Endothelial cell of umbilical vein (primary cell): ENCODE data around the gene SNX10. TPM values are rescaled to one million over a fixed set of nuclear protein-coding genes. Genes with fewer than 3 reads are reported as not detected.
A peak's percentile ranks its signal among the peaks of the same experiment; 100 is the strongest.

Experiments used
- BruUV-seq: library from RNA; stranded (reverse); fragments of 400-500 nt; replicated peaks from 2 replicates; lab custom pipeline; 2021; lab: Mats Ljungman, UMichigan
- CTCF ChIA-PET: fragments of 300-600, 350-600 bp; sonication (Branson Sonifier 250); formaldehyde crosslinking; loops from one replicate; lab custom pipeline; 2021; ENCODE audit warnings: antibody characterized with exemption, inconsistent platforms; lab: Charles Lee
- POLR2A ChIA-PET: fragments of 300-600, 350-600 bp; sonication (Branson Sonifier 250); formaldehyde crosslinking; loops from one replicate; lab custom pipeline; 2021; ENCODE audit warnings: antibody characterized with exemption, inconsistent platforms; lab: Charles Lee
- DNase-seq: peaks from one replicate; pipeline ENCODE4 v3.0.0-alpha.2; 2011; ENCODE audit warnings: low read depth, low spot score
- FAIRE-seq: peaks from 2 replicates; lab custom pipeline; 2011; peaks lifted over from hg19 to GRCh38; lab: Jason Lieb, UNC
- H2AFZ ChIP-seq: 2 replicates; pipeline ENCODE4 v1.6.0; 2012; ENCODE audit warnings: low read depth, low read length, control low read depth, inconsistent platforms
- H3K27ac ChIP-seq: 2 replicates; pipeline ENCODE4 v1.5.1; 2011; ENCODE audit warnings: low read depth, mild to moderate bottlenecking, control low read depth, low read length, moderate library complexity; ENCODE audit not compliant: insufficient read depth
- H3K27me3 ChIP-seq, 2 experiments: 2 replicates each; pipeline versions ENCODE4 v1.6.0 to v1.6.1; 2011; ENCODE audit warnings: low read length in 2 of 2, mixed read lengths in 1 of 2; ENCODE audit not compliant: control insufficient read depth in 2 of 2, insufficient read depth in 2 of 2
- H3K36me3 ChIP-seq, 2 experiments: 2 replicates in 1 of 2; 3 replicates in 1 of 2; pipeline ENCODE4 v1.5.1; 2011; ENCODE audit warnings: low read length in 2 of 2, mild to moderate bottlenecking in 1 of 2, moderate library complexity in 1 of 2; ENCODE audit not compliant: control insufficient read depth in 2 of 2, insufficient read depth in 2 of 2; ENCODE audit errors: extremely low read depth in 1 of 2
- H3K4me1 ChIP-seq: 3 replicates; pipeline ENCODE4 v1.5.1; 2011; ENCODE audit warnings: mild to moderate bottlenecking, low read length; ENCODE audit not compliant: control insufficient read depth, insufficient read depth; ENCODE audit errors: extremely low read depth
- H3K4me2 ChIP-seq: 2 replicates; pipeline ENCODE4 v1.6.1; 2011; ENCODE audit warnings: low read length, control low read depth, mixed read lengths; ENCODE audit not compliant: insufficient read depth
- H3K4me3 ChIP-seq, 3 experiments: fragments of 200-600 bp in 1 of 3; sonication (generic), shearing (Covaris generic) in 1 of 3; replicated peaks in 1 of 3; 2 replicates each; pipeline ENCODE4 v1.5.1; 2011 to 2016; ENCODE audit warnings: control low read depth in 3 of 3, low read length in 3 of 3, mild to moderate bottlenecking in 2 of 3, inconsistent platforms in 1 of 3, low read depth in 1 of 3, moderate library complexity in 1 of 3; ENCODE audit not compliant: insufficient read depth in 1 of 3
- H3K79me2 ChIP-seq: 2 replicates; pipeline ENCODE4 v1.6.0; 2012; ENCODE audit warnings: low read length, inconsistent platforms; ENCODE audit not compliant: control insufficient read depth, insufficient read depth
- H3K9ac ChIP-seq: replicated peaks from 2 replicates; pipeline ENCODE3; 2011; ENCODE audit warnings: low read length, control low read depth; ENCODE audit not compliant: insufficient read depth; ENCODE audit errors: extremely low read depth
- H3K9me1 ChIP-seq: replicated peaks from 3 replicates; pipeline ENCODE4 v1.6.0; 2011; ENCODE audit warnings: mild to moderate bottlenecking, low read length; ENCODE audit not compliant: control insufficient read depth, insufficient read depth; ENCODE audit errors: extremely low read depth
- H3K9me3 ChIP-seq: replicated peaks from 2 replicates; pipeline ENCODE4 v1.5.1; 2012; ENCODE audit warnings: low read length, inconsistent platforms; ENCODE audit not compliant: control insufficient read depth, insufficient read depth
- H4K20me1 ChIP-seq: replicated peaks from 2 replicates; pipeline ENCODE3; 2011; ENCODE audit warnings: mild to moderate bottlenecking, low read length; ENCODE audit not compliant: control insufficient read depth, insufficient read depth; ENCODE audit errors: extremely low read depth
- EZH2 ChIP-seq: IDR thresholded peaks from 2 replicates; pipeline ENCODE4 v1.6.1; 2012; ENCODE audit warnings: borderline replicate concordance, low read depth, mild to moderate bottlenecking, moderate library complexity, low read length, inconsistent platforms; ENCODE audit not compliant: severe bottlenecking
- FOS ChIP-seq: IDR thresholded peaks from 2 replicates; pipeline ENCODE4 v1.6.1; 2011; ENCODE audit warnings: mild to moderate bottlenecking, low read length, moderate library complexity, borderline replicate concordance; ENCODE audit not compliant: insufficient read depth
- GATA2 ChIP-seq: IDR thresholded peaks from 2 replicates; pipeline ENCODE4 v1.7.0; 2011; ENCODE audit warnings: low read depth, mild to moderate bottlenecking, moderate library complexity, mixed read lengths, low read length; ENCODE audit not compliant: insufficient read length, insufficient read depth
- JUN ChIP-seq: IDR thresholded peaks from 2 replicates; pipeline ENCODE4 v1.6.1; 2011; ENCODE audit warnings: borderline replicate concordance, low read depth; ENCODE audit not compliant: insufficient read length, insufficient read depth
- MYC ChIP-seq: IDR thresholded peaks from one replicate; pipeline ENCODE4 v1.6.1; 2011; ENCODE audit warnings: mild to moderate bottlenecking, low read depth, low read length
- POLR2A ChIP-seq: IDR thresholded peaks from 2 replicates; pipeline ENCODE4 v1.6.1; 2012; ENCODE audit warnings: low read depth, mild to moderate bottlenecking, control low read depth, low read length
- POLR2AphosphoS5 ChIP-seq: IDR thresholded peaks from 2 replicates; pipeline ENCODE4 v1.6.1; 2012; ENCODE audit warnings: low read depth, mild to moderate bottlenecking, control low read depth, low read length, moderate library complexity; ENCODE audit not compliant: insufficient read depth
- dilution Hi-C: fragments of 300-500 bp; cut with MboI; formaldehyde crosslinking; loops from one replicate; pipeline ENCODE4 v1.15.0; 2019; ENCODE audit warnings: low sequenced_read_pairs; ENCODE audit not compliant: extremely low pct_ligation_motif_present
- intact Hi-C: fragments of 100-400 bp; cut with micrococcal nuclease; formaldehyde crosslinking; loops from one replicate; pipeline ENCODE4 v1.10.0; 2022
- polyA plus RNA-seq, 4 experiments: library from polyadenylated mRNA; depleted of rRNA in 3 of 4; stranded (reverse) in 3 of 4; unstranded in 1 of 4; fragments of >200 nt; gene quantifications; 2 replicates each; pipeline versions ENCODE4 v1.2.1 to v1.2.3, GENCODE V29; 2011 to 2012; ENCODE audit warnings: missing spikeins in 1 of 4
- total RNA-seq: library from RNA; stranded (reverse); gene quantifications from 2 replicates; pipeline ENCODE4 v1.2.3, GENCODE V29; 2021
- TF ChIP-seq, protein P1 (sequence below): IDR thresholded peaks from 2 replicates; pipeline ENCODE4 v1.6.1; 2011; ENCODE audit not compliant: insufficient read depth, insufficient read length
- TF ChIP-seq, protein P2 (sequence below), 2 donors: IDR thresholded peaks; 1 replicate in 1 of 2; 2 replicates in 1 of 2; pipeline ENCODE4 v1.5.1; 2011; ENCODE audit warnings: low read length in 2 of 2, mild to moderate bottlenecking in 2 of 2, moderate library complexity in 2 of 2, control low read depth in 1 of 2, inconsistent platforms in 1 of 2, low read depth in 1 of 2; ENCODE audit not compliant: insufficient read depth in 1 of 2; ENCODE audit errors: extremely low read depth in 1 of 2

Gene SNX10
- total and polyA plus RNA-seq, 2 donors (not counting 3 experiments of a cell fraction or from before 2014, with no cell fraction given) = 0.25 to 0.80 TPM

DNA sequence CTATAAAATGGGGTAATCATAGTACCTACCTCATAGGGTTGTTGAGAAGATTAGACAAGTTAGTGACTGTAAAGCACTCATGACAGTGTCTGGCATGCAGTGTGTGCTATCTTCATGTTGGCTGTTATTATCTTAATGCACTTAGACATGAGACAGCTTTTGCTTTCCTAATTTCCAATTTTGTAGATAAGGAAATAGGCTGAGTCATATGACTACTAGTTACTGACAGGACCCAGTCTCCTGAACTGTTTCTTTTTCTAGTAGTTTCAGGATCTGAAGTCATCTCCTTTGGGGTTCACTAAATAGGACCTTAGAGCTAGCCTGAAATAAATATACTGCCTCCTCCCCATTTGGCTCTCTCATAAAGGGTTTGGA, 74.2 kb downstream of the SNX10 start:
- ChIA-PET POLR2A (interaction anchor here (1.3 kb wide), 1 partner anchor 166 kb away, joined by 8 read pairs; no protein-coding TSS in a partner anchor), CTCF (interaction anchor here (0.7 to 7.9 kb wide), 40 partner anchors 9 to 1106 kb away, joined by 3 to 304 read pairs (median 6); partner anchors contain the start of genes CBX3 and HOXA7)
- Histone ChIP-seq H3K79me2 (no peaks in the 10 kb centered on the region), H4K20me1 (no peaks in the 10 kb centered on the region), H3K36me3 (no peaks in the 10 kb centered on the region), H3K4me3 (no peak overlapping the region), H3K9me3 (no peaks in the 10 kb centered on the region), H3K9me1 (no peaks in the 10 kb centered on the region), H3K9ac (no peak overlapping the region), H3K27me3 (peaks cover 0 to 8% of the 10 kb centered on the region in 2 experiments), H3K27ac (no peak overlapping the region), H3K4me1 (peaks cover 18% of the 10 kb centered on the region), H2AFZ (peak overlapping the region; percentile 4), H3K4me2 (no peak overlapping the region)
- FAIRE-seq (peak; percentile 68), DNase-seq (peak; percentile 17)
- dilution Hi-C loops = no loop called here
- no TSS peak for BruUV-seq
- intact Hi-C loops = loop anchor here (1.0 to 5.0 kb wide), 7 partner anchors 89 to 511 kb away; partner anchors contain the start of gene NFE2L3
- TF ChIP-seq GATA2 = no peak
- peak; percentile 30 for TF ChIP-seq FOS
- no peak for TF ChIP-seq MYC

DNA sequence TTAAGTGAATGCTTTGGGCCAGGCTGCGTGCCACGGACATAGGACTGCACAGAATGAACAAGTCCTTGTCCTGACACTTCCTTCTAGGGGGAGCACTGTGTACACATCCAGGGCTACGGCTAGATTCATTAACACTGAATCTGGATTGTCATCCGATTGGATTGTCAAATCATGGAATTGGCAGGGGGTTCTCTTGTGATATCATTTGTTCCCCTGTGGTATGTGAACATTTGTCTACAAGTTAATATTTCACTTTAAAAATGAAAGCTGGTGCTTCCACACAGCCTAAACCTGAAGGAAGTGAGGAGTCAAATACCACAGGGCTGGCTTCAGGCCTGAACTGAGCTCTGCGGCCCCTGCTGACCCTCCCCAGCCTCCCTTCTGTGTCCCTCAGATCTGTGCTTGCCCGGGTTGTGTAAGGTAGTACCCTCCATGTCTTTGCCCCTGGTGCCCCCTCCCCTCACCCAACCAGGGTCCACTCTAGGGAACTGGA, 75.6 kb downstream of the SNX10 start:
- Histone ChIP-seq H3K27me3 (peaks cover 0 to 8% of the 10 kb centered on the region in 2 experiments), H3K27ac (no peak overlapping the region), H4K20me1 (no peaks in the 10 kb centered on the region), H3K4me3 (no peak overlapping the region), H3K4me1 (peaks cover 27% of the 10 kb centered on the region), H3K9ac (no peak overlapping the region), H2AFZ (no peak overlapping the region), H3K9me1 (no peaks in the 10 kb centered on the region), H3K9me3 (no peaks in the 10 kb centered on the region), H3K4me2 (no peak overlapping the region), H3K36me3 (no peaks in the 10 kb centered on the region), H3K79me2 (no peaks in the 10 kb centered on the region)
- POLR2A ChIA-PET = no interaction called here
- CTCF ChIA-PET = interaction anchor here (1.1 to 7.9 kb wide), 3 partner anchors 276 to 472 kb away, joined by 4 to 304 read pairs (median 63); no protein-coding TSS in a partner anchor
- no peak for FAIRE-seq
- intact Hi-C loops = loop anchor here (5.0 kb wide), 2 partner anchors 90 to 215 kb away; partner anchors contain the start of gene NFE2L3
- TF ChIP-seq, protein P1, sequence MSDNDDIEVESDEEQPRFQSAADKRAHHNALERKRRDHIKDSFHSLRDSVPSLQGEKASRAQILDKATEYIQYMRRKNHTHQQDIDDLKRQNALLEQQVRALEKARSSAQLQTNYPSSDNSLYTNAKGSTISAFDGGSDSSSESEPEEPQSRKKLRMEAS = no peak
- TF ChIP-seq GATA2 = no peak
- TF ChIP-seq FOS = no peak
- no peak for TF ChIP-seq EZH2
- TF ChIP-seq POLR2A = no peak
- no peak for TF ChIP-seq POLR2AphosphoS5
- TF ChIP-seq JUN = no peak
- no peak for TF ChIP-seq MYC
- TF ChIP-seq, protein P2, sequence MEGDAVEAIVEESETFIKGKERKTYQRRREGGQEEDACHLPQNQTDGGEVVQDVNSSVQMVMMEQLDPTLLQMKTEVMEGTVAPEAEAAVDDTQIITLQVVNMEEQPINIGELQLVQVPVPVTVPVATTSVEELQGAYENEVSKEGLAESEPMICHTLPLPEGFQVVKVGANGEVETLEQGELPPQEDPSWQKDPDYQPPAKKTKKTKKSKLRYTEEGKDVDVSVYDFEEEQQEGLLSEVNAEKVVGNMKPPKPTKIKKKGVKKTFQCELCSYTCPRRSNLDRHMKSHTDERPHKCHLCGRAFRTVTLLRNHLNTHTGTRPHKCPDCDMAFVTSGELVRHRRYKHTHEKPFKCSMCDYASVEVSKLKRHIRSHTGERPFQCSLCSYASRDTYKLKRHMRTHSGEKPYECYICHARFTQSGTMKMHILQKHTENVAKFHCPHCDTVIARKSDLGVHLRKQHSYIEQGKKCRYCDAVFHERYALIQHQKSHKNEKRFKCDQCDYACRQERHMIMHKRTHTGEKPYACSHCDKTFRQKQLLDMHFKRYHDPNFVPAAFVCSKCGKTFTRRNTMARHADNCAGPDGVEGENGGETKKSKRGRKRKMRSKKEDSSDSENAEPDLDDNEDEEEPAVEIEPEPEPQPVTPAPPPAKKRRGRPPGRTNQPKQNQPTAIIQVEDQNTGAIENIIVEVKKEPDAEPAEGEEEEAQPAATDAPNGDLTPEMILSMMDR (IDR thresholded peaks at IDR 0.05; ENCODE audit: extremely low read depth in 1 of 2, insufficient read depth in 1 of 2, low read depth in 1 of 2, low read length in 2 of 2) = no peak
- dilution Hi-C loops = no loop called here
- no peak for DNase-seq
- BruUV-seq = no TSS peak
